Dendritic cell treated with granulocyte-macrophage colony-stimulating factor and Interleukin-4, amounts not matched to agents 40 ng/mL and 50 ng/mL, for 4 days (primary cell): ENCODE results near the gene TMEM233.
A peak's percentile ranks its signal among the peaks of the same experiment; 100 is the strongest.

Experiments
- H3K27ac Mint-ChIP-seq: one replicate; pipeline ENCODE4 v1.8.0; 2022; ENCODE audit warnings: mild to moderate bottlenecking, mixed read lengths
- H3K27me3 Mint-ChIP-seq: one replicate; pipeline ENCODE4 v1.8.0; 2022; ENCODE audit warnings: mild to moderate bottlenecking, mixed read lengths
- H3K36me3 Mint-ChIP-seq: one replicate; pipeline ENCODE4 v1.8.0; 2022; ENCODE audit warnings: low read depth, mixed read lengths
- H3K4me1 Mint-ChIP-seq: one replicate; pipeline ENCODE4 v1.8.0; 2022; ENCODE audit warnings: low read depth, mixed read lengths
- H3K4me3 Mint-ChIP-seq: one replicate; pipeline ENCODE4 v1.8.0; 2022; ENCODE audit warnings: mild to moderate bottlenecking, moderate library complexity, mixed read lengths
- H3K9me3 Mint-ChIP-seq: one replicate; pipeline ENCODE4 v1.8.0; 2022; ENCODE audit warnings: mixed read lengths
- intact Hi-C: fragments of 100-400 bp; cut with micrococcal nuclease; formaldehyde crosslinking; loops from one replicate; pipeline ENCODE4 v1.15.0; 2022

TMEM233 gene

GRCh38 chr12:119673634-119674033 is 80.1 kb downstream of the TMEM233 start:
- peaks cover 92% of the 10 kb centered on the region for H3K36me3 Mint-ChIP-seq
- H3K4me1 Mint-ChIP-seq, result peaks cover 61% of the 10 kb centered on the region

GRCh38 chr12:119674560-119674959 is 81.0 kb downstream of the TMEM233 start:
- H3K4me1 Mint-ChIP-seq, result peaks cover 57% of the 10 kb centered on the region
- H3K4me3 Mint-ChIP-seq, result no peak overlapping the region
- intact Hi-C loops, result no loop called here
- H3K36me3 Mint-ChIP-seq, result peaks cover 97% of the 10 kb centered on the region
- no peaks in the 10 kb centered on the region for H3K9me3 Mint-ChIP-seq
- no peaks in the 10 kb centered on the region for H3K27me3 Mint-ChIP-seq
- H3K27ac Mint-ChIP-seq, result no peak overlapping the region

More at GRCh38 chr12:119673634-119674033, 80.1 kb downstream of the TMEM233 start:
- intact Hi-C loops, result no loop called here
- Mint-ChIP-seq H3K4me3 (no peak overlapping the region), H3K27me3 (no peaks in the 10 kb centered on the region), H3K9me3 (no peaks in the 10 kb centered on the region), H3K27ac (no peak overlapping the region)

- Mint-ChIP-seq H3K27ac (peak overlapping the region; percentile 43), H3K4me3 (no peak overlapping the region), H3K27me3 (no peaks in the 10 kb centered on the region), H3K36me3 (peaks cover 100% of the 10 kb centered on the region), H3K9me3 (no peaks in the 10 kb centered on the region), H3K4me1 (peaks cover 42% of the 10 kb centered on the region)
- intact Hi-C loops, result no loop called here
Observed at GRCh38 chr12:119676022-119676421, 82.4 kb downstream of the TMEM233 start.

- H3K9me3 Mint-ChIP-seq, result no peaks in the 10 kb centered on the region
- peaks cover 38% of the 10 kb centered on the region for H3K4me1 Mint-ChIP-seq
- intact Hi-C loops, result no loop called here
- H3K27ac Mint-ChIP-seq, result peak overlapping the region; percentile 43
- H3K36me3 Mint-ChIP-seq, result peaks cover 100% of the 10 kb centered on the region
- no peak overlapping the region for H3K4me3 Mint-ChIP-seq
- no peaks in the 10 kb centered on the region for H3K27me3 Mint-ChIP-seq
Observed at GRCh38 chr12:119676573-119676972, 83.0 kb downstream of the TMEM233 start.

- Mint-ChIP-seq H3K4me3 (no peak overlapping the region), H3K9me3 (no peaks in the 10 kb centered on the region), H3K27me3 (no peaks in the 10 kb centered on the region), H3K4me1 (peaks cover 45% of the 10 kb centered on the region), H3K36me3 (peaks cover 88% of the 10 kb centered on the region), H3K27ac (no peak overlapping the region)
- intact Hi-C loops, result no loop called here
Observed at GRCh38 chr12:119678459-119678858, 84.9 kb downstream of the TMEM233 start.

- no peaks in the 10 kb centered on the region for H3K27me3 Mint-ChIP-seq
- intact Hi-C loops, result no loop called here
- no peaks in the 10 kb centered on the region for H3K9me3 Mint-ChIP-seq
- no peak overlapping the region for H3K4me3 Mint-ChIP-seq
- H3K27ac Mint-ChIP-seq, result no peak overlapping the region
- H3K4me1 Mint-ChIP-seq, result peaks cover 39% of the 10 kb centered on the region
- H3K36me3 Mint-ChIP-seq, result peaks cover 82% of the 10 kb centered on the region
Observed at GRCh38 chr12:119679081-119679480, 85.5 kb downstream of the TMEM233 start.

- H3K4me3 Mint-ChIP-seq, result no peak overlapping the region
- intact Hi-C loops, result no loop called here
- peaks cover 78% of the 10 kb centered on the region for H3K36me3 Mint-ChIP-seq
- H3K27me3 Mint-ChIP-seq, result no peaks in the 10 kb centered on the region
- no peaks in the 10 kb centered on the region for H3K9me3 Mint-ChIP-seq
- H3K4me1 Mint-ChIP-seq, result peaks cover 35% of the 10 kb centered on the region
- no peak overlapping the region for H3K27ac Mint-ChIP-seq
Observed at GRCh38 chr12:119679490-119679889, 85.9 kb downstream of the TMEM233 start.

GRCh38 chr12:119681111-119681510 is 87.5 kb downstream of the TMEM233 start:
- Mint-ChIP-seq H3K9me3 (no peaks in the 10 kb centered on the region), H3K27me3 (no peaks in the 10 kb centered on the region), H3K4me1 (peaks cover 22% of the 10 kb centered on the region), H3K27ac (peak overlapping the region; percentile 63), H3K4me3 (no peak overlapping the region), H3K36me3 (peaks cover 62% of the 10 kb centered on the region)
- intact Hi-C loops, result no loop called here

GRCh38 chr12:119681728-119682638 is 88.4 kb downstream of the TMEM233 start:
- peaks cover 53% of the 10 kb centered on the region for H3K36me3 Mint-ChIP-seq
- H3K4me1 Mint-ChIP-seq, result peaks cover 16% of the 10 kb centered on the region
- no peaks in the 10 kb centered on the region for H3K27me3 Mint-ChIP-seq
- H3K27ac Mint-ChIP-seq, result peak overlapping the region; percentile 63
- intact Hi-C loops, result no loop called here
- no peaks in the 10 kb centered on the region for H3K9me3 Mint-ChIP-seq
- no peak overlapping the region for H3K4me3 Mint-ChIP-seq

- Mint-ChIP-seq H3K4me1 (peaks cover 16% of the 10 kb centered on the region), H3K27ac (peak overlapping the region; percentile 63), H3K4me3 (peak overlapping the region; percentile 6), H3K36me3 (peaks cover 46% of the 10 kb centered on the region), H3K9me3 (no peaks in the 10 kb centered on the region), H3K27me3 (no peaks in the 10 kb centered on the region)
- intact Hi-C loops, result no loop called here
Observed at GRCh38 chr12:119682639-119683252, 89.2 kb downstream of the TMEM233 start.

GRCh38 chr12:119683413-119683812 is 89.8 kb downstream of the TMEM233 start:
- peaks cover 16% of the 10 kb centered on the region for H3K4me1 Mint-ChIP-seq
- intact Hi-C loops, result no loop called here
- peaks cover 39% of the 10 kb centered on the region for H3K36me3 Mint-ChIP-seq
- H3K27me3 Mint-ChIP-seq, result no peaks in the 10 kb centered on the region
- H3K4me3 Mint-ChIP-seq, result no peak overlapping the region
- H3K27ac Mint-ChIP-seq, result peak overlapping the region; percentile 63
- no peaks in the 10 kb centered on the region for H3K9me3 Mint-ChIP-seq

GRCh38 chr12:119683816-119684215 is 90.2 kb downstream of the TMEM233 start:
- no peaks in the 10 kb centered on the region for H3K9me3 Mint-ChIP-seq
- intact Hi-C loops, result no loop called here
- no peak overlapping the region for H3K27ac Mint-ChIP-seq
- no peaks in the 10 kb centered on the region for H3K27me3 Mint-ChIP-seq
- peaks cover 35% of the 10 kb centered on the region for H3K36me3 Mint-ChIP-seq
- no peak overlapping the region for H3K4me3 Mint-ChIP-seq
- peaks cover 16% of the 10 kb centered on the region for H3K4me1 Mint-ChIP-seq

GRCh38 chr12:119684711-119685369 is 91.3 kb downstream of the TMEM233 start:
- intact Hi-C loops, result no loop called here
- Mint-ChIP-seq H3K9me3 (no peaks in the 10 kb centered on the region), H3K27me3 (no peaks in the 10 kb centered on the region), H3K4me1 (peaks cover 16% of the 10 kb centered on the region), H3K27ac (no peak overlapping the region), H3K4me3 (no peak overlapping the region), H3K36me3 (peaks cover 25% of the 10 kb centered on the region)

GRCh38 chr12:119685375-119685774 is 91.8 kb downstream of the TMEM233 start:
- Mint-ChIP-seq H3K9me3 (no peaks in the 10 kb centered on the region), H3K27me3 (no peaks in the 10 kb centered on the region), H3K4me3 (no peak overlapping the region), H3K4me1 (peaks cover 16% of the 10 kb centered on the region), H3K27ac (no peak overlapping the region), H3K36me3 (peaks cover 24% of the 10 kb centered on the region)
- intact Hi-C loops, result no loop called here
